Measurements from ENCODE around the gene BRMS1.
"Not testable (repeated sequence)": the region's sequence is repeated elsewhere in the genome, so short reads cannot be mapped to it uniquely, and the experiment has no call there.

BRMS1 gene

GRCh38 chr11:66326261-66327111 lies 18.4 kb downstream of the BRMS1 start:
- Mint-ChIP-seq H3K9me3 (no peaks in the 10 kb centered on the region), H3K4me1 (peaks cover 38% of the 10 kb centered on the region), H3K27ac (peak overlapping the region; percentile 32), H3K36me3 (ENCODE audit: low read depth) (no peaks in the 10 kb centered on the region), H3K4me3 (no peak overlapping the region), H3K27me3 (no peaks in the 10 kb centered on the region)
- ATAC-seq (peak; percentile 21), DNase-seq (peak; percentile 51)

- Mint-ChIP-seq H3K27ac (no peak overlapping the region), H3K36me3 (ENCODE audit: low read depth) (no peaks in the 10 kb centered on the region), H3K9me3 (no peaks in the 10 kb centered on the region), H3K4me3 (no peak overlapping the region), H3K27me3 (no peaks in the 10 kb centered on the region), H3K4me1 (peaks cover 38% of the 10 kb centered on the region)
- ATAC-seq (no peak), DNase-seq (no peak)
Observed at GRCh38 chr11:66325263-66325671, 19.6 kb downstream of the BRMS1 start.

GRCh38 chr11:66324664-66325063 lies 20.2 kb downstream of the BRMS1 start:
- H3K4me1 Mint-ChIP-seq, result peaks cover 41% of the 10 kb centered on the region
- no peak for ATAC-seq

GRCh38 chr11:66323684-66324083 lies 21.2 kb downstream of the BRMS1 start:
- Mint-ChIP-seq H3K27me3 (no peaks in the 10 kb centered on the region), H3K36me3 (ENCODE audit: low read depth) (no peaks in the 10 kb centered on the region), H3K4me1 (peaks cover 44% of the 10 kb centered on the region), H3K4me3 (no peak overlapping the region), H3K27ac (no peak overlapping the region), H3K9me3 (no peaks in the 10 kb centered on the region)
- DNase-seq, result no peak
- ATAC-seq, result no peak

More at GRCh38 chr11:66324664-66325063, 20.2 kb downstream of the BRMS1 start:
- Mint-ChIP-seq H3K36me3 (ENCODE audit: low read depth) (no peaks in the 10 kb centered on the region), H3K27me3 (no peaks in the 10 kb centered on the region), H3K4me3 (no peak overlapping the region), H3K9me3 (no peaks in the 10 kb centered on the region), H3K27ac (no peak overlapping the region)
- DNase-seq, result no peak

GRCh38 chr11:66322732-66323427 lies 22.0 kb downstream of the BRMS1 start:
- DNase-seq (no peak), ATAC-seq (no peak)
- Mint-ChIP-seq H3K27me3 (no peaks in the 10 kb centered on the region), H3K4me3 (no peak overlapping the region), H3K27ac (no peak overlapping the region), H3K4me1 (peaks cover 44% of the 10 kb centered on the region), H3K9me3 (no peaks in the 10 kb centered on the region), H3K36me3 (ENCODE audit: low read depth) (no peaks in the 10 kb centered on the region)

GRCh38 chr11:66321606-66322005 lies 23.3 kb downstream of the BRMS1 start:
- Mint-ChIP-seq H3K9me3 (no peaks in the 10 kb centered on the region), H3K4me3 (no peak overlapping the region), H3K4me1 (peaks cover 42% of the 10 kb centered on the region), H3K27me3 (no peaks in the 10 kb centered on the region), H3K27ac (no peak overlapping the region), H3K36me3 (ENCODE audit: low read depth) (no peaks in the 10 kb centered on the region)
- no peak for ATAC-seq
- DNase-seq, result no peak

- H3K36me3 Mint-ChIP-seq (ENCODE audit: low read depth); H3K27ac Mint-ChIP-seq; H3K9me3 Mint-ChIP-seq; H3K27me3 Mint-ChIP-seq; ATAC-seq; DNase-seq; H3K4me3 Mint-ChIP-seq: not testable (repeated sequence)
- H3K4me1 Mint-ChIP-seq, result peaks cover 41% of the 10 kb centered on the region
Observed at GRCh38 chr11:66320748-66321147, 24.2 kb downstream of the BRMS1 start.

- H3K4me3 Mint-ChIP-seq; ATAC-seq; H3K27me3 Mint-ChIP-seq; DNase-seq; H3K36me3 Mint-ChIP-seq (ENCODE audit: low read depth); H3K27ac Mint-ChIP-seq; H3K9me3 Mint-ChIP-seq: not testable (repeated sequence)
- H3K4me1 Mint-ChIP-seq, result peaks cover 43% of the 10 kb centered on the region
Observed at GRCh38 chr11:66320289-66320688, 24.6 kb downstream of the BRMS1 start.

- ATAC-seq, result no peak
- H3K27ac Mint-ChIP-seq, result peak overlapping the region; percentile 94
- H3K4me1 Mint-ChIP-seq, result peaks cover 55% of the 10 kb centered on the region
Observed at GRCh38 chr11:66318600-66318970, 26.3 kb downstream of the BRMS1 start.

GRCh38 chr11:66317723-66318599 lies 26.9 kb downstream of the BRMS1 start:
- ATAC-seq, result peak; percentile 59
- H3K27ac Mint-ChIP-seq, result peak overlapping the region; percentile 94
- no peaks in the 10 kb centered on the region for H3K27me3 Mint-ChIP-seq
- H3K36me3 Mint-ChIP-seq (ENCODE audit: low read depth), result peaks cover 1% of the 10 kb centered on the region
- H3K4me1 Mint-ChIP-seq, result peaks cover 58% of the 10 kb centered on the region
- peak; percentile 74 for DNase-seq
- H3K9me3 Mint-ChIP-seq, result no peaks in the 10 kb centered on the region
- H3K4me3 Mint-ChIP-seq, result peak overlapping the region; percentile 74

More at GRCh38 chr11:66318600-66318970, 26.3 kb downstream of the BRMS1 start:
- peaks cover 1% of the 10 kb centered on the region for H3K36me3 Mint-ChIP-seq (ENCODE audit: low read depth)
- peak overlapping the region; percentile 74 for H3K4me3 Mint-ChIP-seq
- no peaks in the 10 kb centered on the region for H3K9me3 Mint-ChIP-seq
- H3K27me3 Mint-ChIP-seq, result no peaks in the 10 kb centered on the region
- DNase-seq, result no peak

GRCh38 chr11:66317322-66317722 lies 27.6 kb downstream of the BRMS1 start:
- no peaks in the 10 kb centered on the region for H3K9me3 Mint-ChIP-seq
- peaks cover 60% of the 10 kb centered on the region for H3K4me1 Mint-ChIP-seq
- H3K27me3 Mint-ChIP-seq, result no peaks in the 10 kb centered on the region
- peak; percentile 5 for ATAC-seq
- H3K4me3 Mint-ChIP-seq, result peak overlapping the region; percentile 74
- peaks cover 1% of the 10 kb centered on the region for H3K36me3 Mint-ChIP-seq (ENCODE audit: low read depth)
- DNase-seq, result peak; percentile 75
- peak overlapping the region; percentile 94 for H3K27ac Mint-ChIP-seq

GRCh38 chr11:66316849-66317251 lies 28.1 kb downstream of the BRMS1 start, which contains the start of gene CD248:
TSS of gene CD248 (minus strand) at chr11:66317044. CDS start at chr11:66317027, 17 bp downstream.
- no peak for ATAC-seq

GRCh38 chr11:66315921-66316811 lies 28.7 kb downstream of the BRMS1 start:
- peaks cover 68% of the 10 kb centered on the region for H3K4me1 Mint-ChIP-seq

More at GRCh38 chr11:66316849-66317251, 28.1 kb downstream of the BRMS1 start, which contains the start of gene CD248:
- Mint-ChIP-seq H3K4me1 (peaks cover 65% of the 10 kb centered on the region), H3K9me3 (no peaks in the 10 kb centered on the region), H3K4me3 (peak within 1 kb of the TSS; percentile 78), H3K27ac (peak within 1 kb of the TSS; percentile 94), H3K36me3 (ENCODE audit: low read depth) (peaks cover 1% of the 10 kb centered on the region), H3K27me3 (no peaks in the 10 kb centered on the region)
- peak; percentile 34 for DNase-seq

More at GRCh38 chr11:66315921-66316811, 28.7 kb downstream of the BRMS1 start:
- ATAC-seq (no peak), DNase-seq (peak; percentile 48)
- peaks cover 1% of the 10 kb centered on the region for H3K36me3 Mint-ChIP-seq (ENCODE audit: low read depth)
- H3K27ac Mint-ChIP-seq, result peak overlapping the region; percentile 82
- H3K27me3 Mint-ChIP-seq, result no peaks in the 10 kb centered on the region
- no peaks in the 10 kb centered on the region for H3K9me3 Mint-ChIP-seq
- H3K4me3 Mint-ChIP-seq, result peak overlapping the region; percentile 78

Data from activated naive CD8-positive, alpha-beta T cell treated with anti-CD3 and anti-CD28 coated beads, Interleukin-2, amount 50 U/mL, for 24 hours (primary cell).